Stimulated activated memory B cell treated with anti-CD40 and anti-IgM and Interleukin-4, amounts not matched to agents 10 μg/mL and 1 μg/mL and 100 μg/mL, for 72 hours (primary cell): ENCODE data around the gene FAAH2.
A peak's percentile ranks its signal among the peaks of the same experiment; 100 is the strongest.
"Not testable (repeated sequence)": the region's sequence is repeated elsewhere in the genome, so short reads cannot be mapped to it uniquely, and the experiment has no call there.

Source experiments
- ATAC-seq: fragments of 150-1000 bp; cut with Tn5 transposase; 2 replicates; pipeline ENCODE4 v1.10.0; 2021
- H3K27ac Mint-ChIP-seq: one replicate; pipeline ENCODE4 v1.8.0; 2022; ENCODE audit warnings: mild to moderate bottlenecking, mixed read lengths
- H3K27me3 Mint-ChIP-seq: one replicate; pipeline ENCODE4 v1.8.0; 2022; ENCODE audit warnings: mixed read lengths
- H3K36me3 Mint-ChIP-seq: one replicate; pipeline ENCODE4 v1.8.0; 2022; ENCODE audit warnings: mixed read lengths
- H3K4me1 Mint-ChIP-seq: one replicate; pipeline ENCODE4 v1.8.0; 2022; ENCODE audit warnings: mixed read lengths
- H3K4me3 Mint-ChIP-seq: one replicate; pipeline ENCODE4 v1.8.0; 2022; ENCODE audit warnings: mild to moderate bottlenecking, moderate library complexity, mixed read lengths
- H3K9me3 Mint-ChIP-seq: one replicate; pipeline ENCODE4 v1.8.0; 2022; ENCODE audit warnings: mixed read lengths

Gene FAAH2

GRCh38 chrX:57286507-57287251 is at the start of gene FAAH2:
Gene FAAH2, plus strand, starts transcription at chrX:57286706. Its CDS starts 120 bp downstream, at chrX:57286826.
- peak; percentile 85 for ATAC-seq
- Mint-ChIP-seq H3K4me1 (peaks cover 21% of the 10 kb centered on the region), H3K27ac (peak within 1 kb of the TSS; percentile 84), H3K4me3 (peak within 1 kb of the TSS; percentile 87), H3K27me3 (no peaks in the 10 kb centered on the region), H3K36me3 (no peaks in the 10 kb centered on the region), H3K9me3 (peaks cover under 1% of the 10 kb centered on the region)

- H3K4me1 Mint-ChIP-seq = no peaks in the 10 kb centered on the region
- no peak for ATAC-seq
- peaks cover 12% of the 10 kb centered on the region for H3K9me3 Mint-ChIP-seq
Observed at GRCh38 chrX:57241967-57242366, 44.5 kb upstream of the FAAH2 start.

GRCh38 chrX:57251965-57252364 is 34.5 kb upstream of the FAAH2 start:
- Mint-ChIP-seq H3K4me1 (no peaks in the 10 kb centered on the region), H3K4me3 (no peak overlapping the region)

More at GRCh38 chrX:57241967-57242366, 44.5 kb upstream of the FAAH2 start:
- Mint-ChIP-seq H3K27ac (no peak overlapping the region), H3K27me3 (no peaks in the 10 kb centered on the region), H3K4me3 (no peak overlapping the region), H3K36me3 (peaks cover 21% of the 10 kb centered on the region)

GRCh38 chrX:57265126-57265525 is 21.4 kb upstream of the FAAH2 start:
- Mint-ChIP-seq H3K4me3 (no peak overlapping the region), H3K36me3 (no peaks in the 10 kb centered on the region), H3K9me3 (peaks cover 9% of the 10 kb centered on the region), H3K4me1 (no peaks in the 10 kb centered on the region), H3K27me3 (peaks cover 8% of the 10 kb centered on the region), H3K27ac (no peak overlapping the region)
- no peak for ATAC-seq

More at GRCh38 chrX:57251965-57252364, 34.5 kb upstream of the FAAH2 start:
- H3K36me3 Mint-ChIP-seq = peaks cover 4% of the 10 kb centered on the region
- no peak for ATAC-seq
- H3K27me3 Mint-ChIP-seq = no peaks in the 10 kb centered on the region
- peaks cover 5% of the 10 kb centered on the region for H3K9me3 Mint-ChIP-seq
- H3K27ac Mint-ChIP-seq = no peak overlapping the region

- Mint-ChIP-seq H3K27me3 (peaks cover 8% of the 10 kb centered on the region), H3K9me3 (peaks cover 9% of the 10 kb centered on the region), H3K4me3 (no peak overlapping the region), H3K27ac (no peak overlapping the region), H3K36me3 (no peaks in the 10 kb centered on the region), H3K4me1 (no peaks in the 10 kb centered on the region)
- no peak for ATAC-seq
Observed at GRCh38 chrX:57266275-57266674, 20.2 kb upstream of the FAAH2 start.

- Mint-ChIP-seq H3K4me3 (no peak overlapping the region), H3K27me3 (peaks cover 8% of the 10 kb centered on the region), H3K4me1 (no peaks in the 10 kb centered on the region), H3K9me3 (peaks cover 9% of the 10 kb centered on the region), H3K36me3 (no peaks in the 10 kb centered on the region), H3K27ac (no peak overlapping the region)
- no peak for ATAC-seq
Observed at GRCh38 chrX:57266871-57267270, 19.6 kb upstream of the FAAH2 start.

- Mint-ChIP-seq H3K4me1 (no peaks in the 10 kb centered on the region), H3K36me3 (no peaks in the 10 kb centered on the region), H3K9me3 (peaks cover 9% of the 10 kb centered on the region), H3K27ac (no peak overlapping the region), H3K27me3 (peaks cover 8% of the 10 kb centered on the region), H3K4me3 (no peak overlapping the region)
- ATAC-seq = no peak
Observed at GRCh38 chrX:57267308-57267707, 19.2 kb upstream of the FAAH2 start.

GRCh38 chrX:57270980-57271379 is 15.5 kb upstream of the FAAH2 start:
- Mint-ChIP-seq H3K36me3 (no peaks in the 10 kb centered on the region), H3K4me1 (no peaks in the 10 kb centered on the region), H3K27me3 (peaks cover 8% of the 10 kb centered on the region), H3K27ac (no peak overlapping the region), H3K9me3 (peaks cover 13% of the 10 kb centered on the region), H3K4me3 (no peak overlapping the region)
- ATAC-seq = no peak

GRCh38 chrX:57282568-57282967 is 3.9 kb upstream of the FAAH2 start:
- H3K27me3 Mint-ChIP-seq = no peaks in the 10 kb centered on the region

GRCh38 chrX:57285001-57285400 is 1.5 kb upstream of the FAAH2 start:
- Mint-ChIP-seq H3K4me3 (no peak overlapping the region), H3K9me3 (peaks cover 2% of the 10 kb centered on the region)

More at GRCh38 chrX:57282568-57282967, 3.9 kb upstream of the FAAH2 start:
- peaks cover 16% of the 10 kb centered on the region for H3K4me1 Mint-ChIP-seq
- no peaks in the 10 kb centered on the region for H3K36me3 Mint-ChIP-seq
- no peak overlapping the region for H3K4me3 Mint-ChIP-seq
- H3K9me3 Mint-ChIP-seq = peaks cover 5% of the 10 kb centered on the region
- no peak for ATAC-seq
- no peak overlapping the region for H3K27ac Mint-ChIP-seq

GRCh38 chrX:57289089-57289488 is 2.6 kb downstream of the FAAH2 start:
- Mint-ChIP-seq H3K4me1 (peaks cover 21% of the 10 kb centered on the region), H3K27me3 (no peaks in the 10 kb centered on the region), H3K4me3 (no peak overlapping the region), H3K27ac (no peak overlapping the region), H3K36me3 (peaks cover 12% of the 10 kb centered on the region), H3K9me3 (no peaks in the 10 kb centered on the region)
- no peak for ATAC-seq

More at GRCh38 chrX:57285001-57285400, 1.5 kb upstream of the FAAH2 start:
- Mint-ChIP-seq H3K4me1 (peaks cover 16% of the 10 kb centered on the region), H3K36me3 (no peaks in the 10 kb centered on the region), H3K27ac (peak overlapping the region; percentile 23), H3K27me3 (no peaks in the 10 kb centered on the region)
- ATAC-seq = no peak

GRCh38 chrX:57294961-57295360 is 8.5 kb downstream of the FAAH2 start:
- Mint-ChIP-seq H3K36me3 (peaks cover 21% of the 10 kb centered on the region), H3K9me3 (no peaks in the 10 kb centered on the region), H3K4me1 (peaks cover 6% of the 10 kb centered on the region), H3K4me3 (no peak overlapping the region), H3K27ac (no peak overlapping the region), H3K27me3 (no peaks in the 10 kb centered on the region)
- ATAC-seq = no peak

- not testable (repeated sequence) for H3K27me3 Mint-ChIP-seq, ATAC-seq, H3K9me3 Mint-ChIP-seq, H3K4me1 Mint-ChIP-seq, H3K4me3 Mint-ChIP-seq, H3K27ac Mint-ChIP-seq
- H3K36me3 Mint-ChIP-seq = peaks cover 21% of the 10 kb centered on the region
Observed at GRCh38 chrX:57295679-57296078, 9.2 kb downstream of the FAAH2 start.

GRCh38 chrX:57313583-57314215 is 27.2 kb downstream of the FAAH2 start:
- H3K4me1 Mint-ChIP-seq = no peaks in the 10 kb centered on the region
- ATAC-seq = no peak
- H3K4me3 Mint-ChIP-seq = no peak overlapping the region
- H3K27ac Mint-ChIP-seq = no peak overlapping the region
- H3K9me3 Mint-ChIP-seq = peaks cover 14% of the 10 kb centered on the region
- H3K36me3 Mint-ChIP-seq = peaks cover 19% of the 10 kb centered on the region
- no peaks in the 10 kb centered on the region for H3K27me3 Mint-ChIP-seq

GRCh38 chrX:57329008-57329407 is 42.5 kb downstream of the FAAH2 start:
- Mint-ChIP-seq H3K4me1 (no peaks in the 10 kb centered on the region), H3K27ac (no peak overlapping the region), H3K36me3 (peaks cover 30% of the 10 kb centered on the region), H3K27me3 (no peaks in the 10 kb centered on the region), H3K4me3 (no peak overlapping the region), H3K9me3 (peaks cover 6% of the 10 kb centered on the region)
- ATAC-seq = no peak

GRCh38 chrX:57335790-57336189 is 49.3 kb downstream of the FAAH2 start:
- H3K9me3 Mint-ChIP-seq, H3K27me3 Mint-ChIP-seq, H3K4me1 Mint-ChIP-seq, ATAC-seq, H3K4me3 Mint-ChIP-seq, H3K27ac Mint-ChIP-seq: not testable (repeated sequence)
- peaks cover 41% of the 10 kb centered on the region for H3K36me3 Mint-ChIP-seq
